Measurements from ENCODE around the gene SIT1. TPM values are rescaled to one million over a fixed set of nuclear protein-coding genes. Genes with fewer than 3 reads are reported as not detected.

Gene SIT1
- total and polyA plus RNA-seq, 7 donors, result 0.81 to 15.9 (median 1.3) TPM; not detected in 3

DNA sequence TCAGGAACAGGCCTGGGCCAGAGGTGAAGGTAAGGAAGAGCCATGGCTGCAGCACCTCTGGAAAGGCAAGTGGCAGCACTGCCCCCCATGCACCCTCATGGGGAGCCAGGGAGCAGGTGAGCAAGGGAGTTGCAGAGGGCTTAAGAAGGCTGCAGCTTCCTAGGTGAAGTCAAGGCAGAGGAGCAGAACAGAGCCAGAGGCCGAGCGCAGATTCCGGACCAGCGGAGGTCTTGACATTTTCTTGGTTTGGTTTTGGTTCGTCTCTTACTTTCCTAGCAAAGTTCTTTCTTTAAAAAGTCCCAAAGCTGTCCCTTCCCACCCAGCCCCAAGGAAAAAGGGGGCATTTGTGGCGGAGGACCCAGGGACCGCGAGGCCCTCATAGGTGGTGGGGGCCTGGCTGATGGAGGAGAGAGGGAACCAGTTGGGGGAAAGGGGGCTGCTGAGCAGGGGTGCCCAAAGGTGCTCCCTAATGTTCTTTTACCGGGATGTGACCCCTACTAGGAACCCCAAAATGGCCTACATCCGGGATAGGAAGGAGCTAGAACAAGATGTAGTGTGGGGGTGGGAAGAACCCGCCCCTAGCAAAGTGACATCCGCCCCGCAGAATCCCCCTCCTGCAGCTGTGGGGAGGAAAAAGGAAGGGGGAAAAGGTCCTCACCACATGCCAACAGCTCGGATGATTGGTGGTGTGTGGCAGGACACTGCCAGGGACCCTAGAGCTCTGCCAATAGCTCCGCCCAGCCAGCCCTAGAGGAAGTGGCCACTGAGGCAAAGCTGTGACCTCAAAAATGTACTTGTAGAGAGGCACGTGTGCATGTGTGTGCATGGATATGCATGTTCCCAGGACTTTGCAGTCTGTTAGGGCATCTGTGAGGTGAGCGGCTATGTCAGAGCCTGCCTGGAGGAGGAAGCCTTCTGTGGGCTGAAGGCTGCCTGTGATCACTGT, 31.6 kb downstream of the SIT1 start:
- DNase-seq, result no peak

GRCh38 chr9:35618325-35618727, 32.4 kb downstream of the SIT1 start, which contains the start of gene CD72:
Gene CD72, minus strand, starts transcription at chr9:35618413. Its CDS starts 110 bp downstream, at chr9:35618303.
- DNase-seq, result no peak
- Histone ChIP-seq H3K9me3 (no peaks in the 10 kb centered on the region), H3K4me1 (peaks cover 0 to 13% (median 10%) of the 10 kb centered on the region in 4 donors), H3K27ac (peak within 1 kb of the TSS in 1 of 4 donors; percentile 36), H3K27me3 (peaks cover 0 to 7% (median 0%) of the 10 kb centered on the region in 3 donors), H3K36me3 (no peaks in the 10 kb centered on the region), H3K4me3 (peak within 1 kb of the TSS; percentile 9 to 51 (median 44))
- no peak for TF ChIP-seq EP300 (IDR thresholded peaks at IDR 0.05)
- peak in 1 of 4 donors; percentile 44 for TF ChIP-seq POLR2AphosphoS5 (IDR thresholded peaks at IDR 0.05)
- intact Hi-C loops (cut with DNase I), result no loop called here
- WGBS, 2 donors, result 58 to 74% methylated on average over 7 of the region's 7 CpGs

More for the DNA sequence above, 31.6 kb downstream of the SIT1 start:
- Histone ChIP-seq H3K27me3 (peaks cover 0 to 7% (median 0%) of the 10 kb centered on the region in 3 donors), H3K36me3 (no peaks in the 10 kb centered on the region), H3K27ac (peak overlapping the region in 1 of 4 donors; percentile 1), H3K4me3 (no peak overlapping the region), H3K9me3 (no peaks in the 10 kb centered on the region), H3K4me1 (peaks cover 0 to 13% (median 10%) of the 10 kb centered on the region in 4 donors)
- intact Hi-C loops (cut with DNase I), result no loop called here
- TF ChIP-seq POLR2AphosphoS5 (IDR thresholded peaks at IDR 0.05) (peak in 1 of 4 donors; percentile 39), EP300 (IDR thresholded peaks at IDR 0.05) (peak in 2 of 4 donors; percentile 17 to 41), POLR2A (IDR thresholded peaks at IDR 0.05) (no peak)
- WGBS, 2 donors, result 74 to 89% methylated on average over 17 of the region's 17 CpGs

DNA sequence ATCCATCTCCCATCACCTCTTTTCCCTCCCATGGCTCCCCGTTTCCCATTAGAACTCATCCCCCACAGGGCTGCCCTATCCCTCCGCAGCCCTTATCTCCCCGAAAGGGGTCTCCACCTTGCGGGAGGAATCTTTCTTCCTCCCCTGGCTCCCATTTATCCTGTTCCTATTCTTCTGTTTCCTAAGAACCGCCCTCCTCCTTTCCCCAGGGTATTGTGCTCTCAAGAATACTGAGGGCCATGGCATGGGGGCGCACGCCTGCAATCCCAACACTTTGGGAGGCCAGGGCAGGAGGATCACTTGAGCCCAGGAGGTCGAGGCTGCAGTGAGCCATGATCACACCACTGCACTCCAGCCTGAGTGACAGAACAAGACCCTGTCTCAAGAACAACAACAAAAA, 33.2 kb downstream of the SIT1 start:
- peaks cover 0 to 7% (median 0%) of the 10 kb centered on the region in 3 donors for H3K27me3 ChIP-seq
- H3K36me3 ChIP-seq, result no peaks in the 10 kb centered on the region
- WGBS, 2 donors, result 65 to 80% methylated on average over 8 of the region's 8 CpGs
- H3K27ac ChIP-seq, result peak overlapping the region in 1 of 4 donors; percentile 36
- intact Hi-C loops (cut with DNase I), result no loop called here
- TF ChIP-seq POLR2AphosphoS5 (IDR thresholded peaks at IDR 0.05), result no peak
- TF ChIP-seq POLR2A (IDR thresholded peaks at IDR 0.05), result no peak
- no peak for TF ChIP-seq EP300 (IDR thresholded peaks at IDR 0.05)
- no peak for TF ChIP-seq CTCF (IDR thresholded peaks at IDR 0.05)
- no peaks in the 10 kb centered on the region for H3K9me3 ChIP-seq
- H3K4me3 ChIP-seq, result peak overlapping the region in 3 of 4 donors; percentile 39 to 51 (median 48)
- H3K4me1 ChIP-seq, result peaks cover 0 to 13% (median 10%) of the 10 kb centered on the region in 4 donors
- DNase-seq, result no peak

DNA sequence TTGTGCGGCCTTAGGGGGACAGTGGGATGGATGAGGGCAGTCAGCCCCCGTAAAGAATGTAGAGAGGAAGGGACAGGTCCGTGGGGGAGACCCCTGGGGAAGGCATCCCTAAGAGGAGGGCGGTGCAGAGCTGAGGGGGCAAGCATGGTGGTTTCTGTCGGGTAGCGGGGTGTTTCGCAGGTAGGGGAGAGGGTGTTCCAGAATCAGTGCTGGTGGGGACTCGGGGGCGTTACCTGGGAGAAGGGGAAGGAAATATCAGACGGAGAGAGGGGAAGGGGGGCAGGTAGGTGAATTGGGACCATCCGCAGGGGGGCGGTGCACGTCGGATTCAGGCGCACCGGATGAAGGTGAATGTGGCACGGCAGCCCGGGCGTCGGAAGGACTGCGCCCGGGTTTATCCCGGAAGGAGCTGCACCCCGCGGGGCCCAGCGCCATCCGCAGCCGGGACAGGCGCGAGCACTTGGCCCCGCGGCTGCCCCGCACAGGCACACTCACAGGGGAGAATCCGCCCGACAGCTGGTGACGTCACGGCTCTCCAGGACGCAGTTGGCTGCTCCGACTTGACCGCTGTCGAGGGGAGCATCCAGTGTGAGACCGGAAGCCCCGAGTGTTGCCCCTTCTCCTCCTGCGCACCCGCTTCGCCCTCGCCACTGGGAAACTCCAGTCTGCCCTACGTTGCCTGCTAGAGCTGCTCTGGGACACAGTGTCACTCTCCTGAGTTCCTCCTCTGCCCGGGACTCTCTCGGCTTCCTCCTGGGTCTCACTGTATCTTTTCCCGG, 33.9 kb downstream of the SIT1 start:
- TF ChIP-seq EP300 (IDR thresholded peaks at IDR 0.05) (no peak), POLR2A (IDR thresholded peaks at IDR 0.05) (no peak), POLR2AphosphoS5 (IDR thresholded peaks at IDR 0.05) (no peak), CTCF (IDR thresholded peaks at IDR 0.05) (no peak)
- Histone ChIP-seq H3K9me3 (no peaks in the 10 kb centered on the region), H3K4me1 (peaks cover 0 to 13% (median 10%) of the 10 kb centered on the region in 4 donors), H3K4me3 (peak overlapping the region; percentile 9 to 51 (median 44)), H3K36me3 (no peaks in the 10 kb centered on the region), H3K27me3 (peaks cover 0 to 7% (median 0%) of the 10 kb centered on the region in 3 donors), H3K27ac (peak overlapping the region in 1 of 4 donors; percentile 36)
- WGBS, 2 donors, result 8 to 13% methylated on average over 51 of the region's 51 CpGs
- DNase-seq, result peak; percentile 89
- intact Hi-C loops (cut with DNase I), result no loop called here

DNA sequence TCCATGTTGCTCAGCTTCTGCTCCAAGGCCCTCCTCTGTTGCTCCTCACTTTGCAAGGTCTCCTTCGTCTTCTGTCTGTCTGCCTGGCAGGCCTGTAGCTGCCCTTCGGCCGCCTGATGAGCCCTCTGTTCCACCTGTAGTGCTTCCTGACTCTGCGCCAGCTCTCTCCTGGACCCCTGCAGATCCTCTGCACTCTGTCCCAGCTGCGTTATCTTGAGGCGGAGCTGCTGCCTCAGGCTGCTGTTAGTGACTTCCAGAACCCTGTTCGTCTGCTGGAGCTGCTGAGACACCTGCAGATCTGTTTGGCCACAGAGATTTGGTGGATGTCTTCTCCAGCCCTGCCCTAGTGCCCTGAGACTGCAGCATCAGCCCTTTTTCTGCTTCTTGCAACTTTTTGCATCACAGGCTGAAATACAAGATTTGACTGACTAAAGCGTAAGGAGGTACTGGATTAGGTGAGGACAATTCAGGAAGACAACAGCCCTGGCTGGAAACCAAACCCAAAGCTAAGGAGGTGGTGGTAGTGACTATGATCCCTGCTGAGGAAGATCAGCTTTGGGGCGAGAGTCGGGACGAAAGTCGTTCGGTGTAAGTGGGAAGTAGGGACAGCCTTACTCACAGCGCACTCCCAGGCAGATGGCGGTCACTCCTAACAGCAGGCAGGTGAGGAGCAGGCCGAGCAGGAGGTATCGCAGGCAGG, 34.6 kb downstream of the SIT1 start:
- Histone ChIP-seq H3K9me3 (no peaks in the 10 kb centered on the region), H3K4me1 (peaks cover 0 to 13% (median 10%) of the 10 kb centered on the region in 4 donors), H3K27me3 (peaks cover 0 to 7% (median 0%) of the 10 kb centered on the region in 3 donors), H3K36me3 (no peaks in the 10 kb centered on the region), H3K4me3 (no peak overlapping the region), H3K27ac (no peak overlapping the region)
- intact Hi-C loops (cut with DNase I), result no loop called here
- 82 to 91% methylated on average over 17 of the region's 17 CpGs for WGBS, 2 donors
- DNase-seq, result no peak
- TF ChIP-seq CTCF (IDR thresholded peaks at IDR 0.05) (no peak), POLR2AphosphoS5 (IDR thresholded peaks at IDR 0.05) (no peak), POLR2A (IDR thresholded peaks at IDR 0.05) (no peak), EP300 (IDR thresholded peaks at IDR 0.05) (no peak)

All from sigmoid colon (tissue), 7 donors.